Heart right ventricle (tissue), 16 donors: Measurements from ENCODE around the gene KNSTRN. TPM values are rescaled to one million over a fixed set of nuclear protein-coding genes. Genes with fewer than 3 reads are reported as not detected.

Source experiments
- ATAC-seq, 8 donors: fragments of 200-7000 bp; cut with Tn5 transposase; one replicate each; pipeline ENCODE4 v1.9.1; 2020; ENCODE audit warnings: mild to moderate bottlenecking in 8 of 8, moderate library complexity in 8 of 8, moderate number of reproducible peaks in 1 of 8
- DNase-seq, 2 donors: peaks; one replicate each; pipeline ENCODE4 v3.0.0-alpha.2; 2020
- H3K27ac ChIP-seq, 10 donors: fragments of 200-600 bp; sonication (generic) in 2 of 10; one replicate each; pipeline versions ENCODE4 v1.5.0 to v1.8.0; 2020 to 2022; ENCODE audit warnings: mild to moderate bottlenecking in 3 of 10
- H3K27me3 ChIP-seq, 7 donors: fragments of 200-600 bp; one replicate each; pipeline ENCODE4 v1.8.0; 2021 to 2022; ENCODE audit warnings: mild to moderate bottlenecking in 2 of 7
- H3K36me3 ChIP-seq, 9 donors: fragments of 200-600 bp; sonication (generic) in 1 of 9; one replicate each; pipeline versions ENCODE4 v1.5.0 to v1.8.0; 2020 to 2022; ENCODE audit warnings: mild to moderate bottlenecking in 2 of 9
- H3K4me1 ChIP-seq, 9 donors: fragments of 200-600 bp; sonication (generic) in 1 of 9; one replicate each; pipeline versions ENCODE4 v1.5.0 to v1.8.0; 2020 to 2022; ENCODE audit warnings: mild to moderate bottlenecking in 4 of 9
- H3K4me3 ChIP-seq, 10 donors: fragments of 200-600 bp; sonication (generic) in 2 of 10; one replicate each; pipeline versions ENCODE4 v1.5.0 to v1.8.0; 2020 to 2022; ENCODE audit warnings: mild to moderate bottlenecking in 7 of 10, moderate library complexity in 2 of 10
- H3K9me3 ChIP-seq, 11 donors: fragments of 200-600 bp in 10 of 11; sonication (generic) in 2 of 11; one replicate each; pipeline versions ENCODE4 v1.5.0 to v1.8.0; 2013 to 2022; ENCODE audit warnings: mild to moderate bottlenecking in 2 of 11, control low read depth in 1 of 11, moderate library complexity in 1 of 11
- CTCF ChIP-seq, 9 donors: fragments of 200-600 bp; sonication (generic) in 2 of 9; IDR thresholded peaks; one replicate each; pipeline versions ENCODE4 v1.5.0 to v1.8.0; 2021 to 2022; ENCODE audit warnings: antibody characterized with exemption in 9 of 9, mild to moderate bottlenecking in 5 of 9, moderate library complexity in 1 of 9
- WGBS, 2 donors: extraction: QIAGEN DNeasy Blood & Tissue Kit; methylation state at CpG; one replicate each; pipeline ENCODE4 v1.1.7; 2013; ENCODE audit warnings: inconsistent platforms in 1 of 2; 5-methylcytosine and 5-hydroxymethylcytosine counted together
- intact Hi-C, 10 donors: fragments of 100-400 bp; cut with DNase I; formaldehyde crosslinking; loops; one replicate each; pipeline versions ENCODE4 v1.11.1 to v1.14.2; 2022
- polyA plus RNA-seq, 2 donors: library from polyadenylated mRNA; stranded (reverse); fragments of 200-250 nt; gene quantifications; one replicate each; pipeline ENCODE4 v1.2.3, GENCODE V29; 2013
- total RNA-seq, 10 donors: library from RNA; stranded (reverse); fragmentation: NEBNext Ultra II Directional in 3 of 10; extraction: Animal tissue kit (Norgen Biotek cat#: 25700) in 3 of 10; gene quantifications; one replicate each; pipeline versions ENCODE4 v1.2.1 to v1.2.4, GENCODE V29; 2021 to 2023
- donor health status: Arrhythmogenic right ventricular cardiomyopathy.
- donor health status: ischemic (EF 13 %, LVEDD 7.1; RV severe dilation, severe dysfunction).
- donor health status: healthy with polysubstance abuse.
- donor health status: DM: no; HTN: yes; CAD: no.
- donor health status: DM: no; HTN: no; CAD: no.
- donor health status: ischemic (EF 25% LVEDD 6.9; RV normal size, moderate dysfunction).
- donor health status: ischemic (EF 25% LVEDD 5.7; RV mildly dilated, moderate dysfunction).
- donor health status: healthy.
- donor health status: DM: yes; HTN: yes; CAD: no.
- donor health status: Ischemic cardiomyopathy.
- donor health status: ischemic (EF 35%, LVEDD 5.7; RV mildly dilated, moderate dysfunction).
- donor health status: nonischemic (EF 11% LVEDD 7.7; RV severe dilation, severe dysfunction).
- donor health status: DM: yes; HTN: yes; CAD: no.
- donor health status: PGD.
- donor health status: ischemic (EF 29% LVEDD 5.4; RV normal size, mild dysfunction).
- donor health status: nonischemic (EF 23%, LVEDD 6.1; RV moderate dilation, normal function).

The KNSTRN gene
- total and polyA plus RNA-seq, 12 donors: 5.3 to 16.0 (median 8.3) TPM

GRCh38 chr15:40360015-40360414 lies 22.5 kb upstream of the KNSTRN start:
- Histone ChIP-seq H3K9me3 (no peaks in the 10 kb centered on the region), H3K36me3 (no peaks in the 10 kb centered on the region), H3K4me1 (peaks cover 4 to 17% (median 11%) of the 10 kb centered on the region in 9 donors), H3K27ac (no peak overlapping the region), H3K4me3 (no peak overlapping the region), H3K27me3 (peaks cover 0 to 4% (median 0%) of the 10 kb centered on the region in 7 donors)
- no peak for TF ChIP-seq CTCF (IDR thresholded peaks at IDR 0.05)
- no peak for ATAC-seq
- WGBS, 2 donors: 91 to 93% methylated on average over 4 of the region's 4 CpGs
- intact Hi-C loops: loop anchor here in 2 of 10 donors (5.0 to 10.0 kb wide), 2 partner anchors 52 to 55 kb away; no protein-coding TSS in a partner anchor
- DNase-seq: no peak

- Histone ChIP-seq H3K9me3 (no peaks in the 10 kb centered on the region), H3K4me3 (no peak overlapping the region), H3K27me3 (peaks cover 0 to 4% (median 0%) of the 10 kb centered on the region in 7 donors), H3K36me3 (no peaks in the 10 kb centered on the region), H3K4me1 (peaks cover 6 to 33% (median 19%) of the 10 kb centered on the region in 9 donors), H3K27ac (no peak overlapping the region)
- intact Hi-C loops: loop anchor here in 2 of 10 donors (5.0 to 10.0 kb wide), 2 partner anchors 51 to 53 kb away; no protein-coding TSS in a partner anchor
- 82 to 92% methylated on average over 2 of the region's 2 CpGs for WGBS, 2 donors
- no peak for TF ChIP-seq CTCF (IDR thresholded peaks at IDR 0.05)
- no peak for ATAC-seq
- DNase-seq: no peak
Measured at GRCh38 chr15:40361640-40362039, 20.9 kb upstream of the KNSTRN start.

- Histone ChIP-seq H3K36me3 (no peaks in the 10 kb centered on the region), H3K4me3 (no peak overlapping the region), H3K9me3 (no peaks in the 10 kb centered on the region), H3K27me3 (peaks cover 0 to 4% (median 0%) of the 10 kb centered on the region in 7 donors), H3K4me1 (peaks cover 3 to 36% (median 29%) of the 10 kb centered on the region in 9 donors), H3K27ac (no peak overlapping the region)
- no peak for ATAC-seq
- no peak for TF ChIP-seq CTCF (IDR thresholded peaks at IDR 0.05)
- no peak for DNase-seq
- intact Hi-C loops: loop anchor here in 2 of 10 donors (5.0 to 10.0 kb wide), 2 partner anchors 49 to 51 kb away; no protein-coding TSS in a partner anchor
- 83 to 92% methylated on average over 8 of the region's 8 CpGs for WGBS, 2 donors
Measured at GRCh38 chr15:40363611-40364010, 18.9 kb upstream of the KNSTRN start.

GRCh38 chr15:40364251-40364650 lies 18.3 kb upstream of the KNSTRN start:
- Histone ChIP-seq H3K4me3 (no peak overlapping the region), H3K27me3 (no peaks in the 10 kb centered on the region), H3K9me3 (no peaks in the 10 kb centered on the region), H3K27ac (no peak overlapping the region), H3K4me1 (peaks cover 3 to 33% (median 27%) of the 10 kb centered on the region in 9 donors), H3K36me3 (no peaks in the 10 kb centered on the region)
- DNase-seq (no peak), ATAC-seq (no peak)
- TF ChIP-seq CTCF (IDR thresholded peaks at IDR 0.05): no peak
- intact Hi-C loops: loop anchor here in 2 of 10 donors (5.0 to 10.0 kb wide), 2 partner anchors 48 to 51 kb away; no protein-coding TSS in a partner anchor
- WGBS, 2 donors: 68 to 83% methylated on average over 6 of the region's 6 CpGs
